Stimulated activated CD4-positive, alpha-beta T cell treated with anti-CD3 and anti-CD28 coated beads, Interleukin-12 subunit alpha, Interleukin-12 subunit beta, amount 100 ng/mL, for 4 hours (primary cell): Measurements from ENCODE around the gene CBR3.
"Not testable (repeated sequence)": the region's sequence is repeated elsewhere in the genome, so short reads cannot be mapped to it uniquely, and the experiment has no call there.

Experiments
- DNase-seq: peaks from one replicate; pipeline ENCODE4 v3.0.0-alpha.2; 2020

CBR3 gene

DNA sequence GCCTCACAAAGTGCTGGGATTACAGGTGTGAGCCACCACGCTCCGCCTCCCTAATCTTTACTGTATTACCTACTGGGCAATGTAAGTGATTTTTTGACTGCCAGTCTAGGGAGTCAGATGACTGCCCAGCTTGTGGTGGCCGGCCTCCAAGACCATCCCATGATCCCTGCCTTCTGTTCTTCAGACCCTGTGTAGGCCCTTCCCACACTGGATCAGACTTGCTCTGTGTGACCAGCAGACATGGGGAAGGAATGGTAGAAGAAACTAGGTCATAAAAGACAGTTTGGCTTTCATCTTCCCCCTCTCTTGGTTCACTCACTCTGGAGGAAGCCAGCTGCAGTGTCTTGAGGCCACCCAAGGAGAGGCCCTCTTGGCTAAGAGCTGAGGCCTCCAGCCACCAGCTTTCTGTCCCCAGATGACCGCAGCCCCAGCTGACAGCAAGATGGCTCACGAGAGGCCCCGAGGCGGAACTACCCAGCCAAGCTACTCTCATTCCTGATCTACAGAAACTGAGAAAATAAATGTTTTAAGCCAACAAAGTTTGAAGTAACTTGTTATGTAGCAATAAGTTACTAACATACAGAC lies 14.5 kb upstream of the CBR3 start:
- no peak for DNase-seq

DNA sequence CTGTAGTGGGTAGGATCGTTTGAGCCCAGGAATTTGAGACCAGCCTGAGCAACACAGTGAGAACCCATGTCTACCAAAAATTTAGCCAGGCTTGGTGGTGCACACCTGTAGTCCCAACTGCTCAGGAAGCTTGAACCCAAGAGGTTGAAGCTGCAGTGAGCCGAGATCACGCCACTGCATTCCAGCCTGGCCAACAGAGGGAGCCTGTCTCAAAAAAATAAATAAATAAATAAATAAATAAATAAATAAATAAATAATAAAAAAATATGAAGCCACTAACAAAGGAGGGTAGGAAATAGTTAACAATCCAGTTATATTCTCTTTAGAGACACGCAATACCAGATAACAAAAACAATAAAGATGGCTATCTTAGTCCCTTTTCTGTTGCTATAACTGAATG lies 11.9 kb upstream of the CBR3 start:
- DNase-seq, result no peak

GRCh38 chr21:36124395-36124794 lies 10.5 kb upstream of the CBR3 start:
- no peak for DNase-seq

DNA sequence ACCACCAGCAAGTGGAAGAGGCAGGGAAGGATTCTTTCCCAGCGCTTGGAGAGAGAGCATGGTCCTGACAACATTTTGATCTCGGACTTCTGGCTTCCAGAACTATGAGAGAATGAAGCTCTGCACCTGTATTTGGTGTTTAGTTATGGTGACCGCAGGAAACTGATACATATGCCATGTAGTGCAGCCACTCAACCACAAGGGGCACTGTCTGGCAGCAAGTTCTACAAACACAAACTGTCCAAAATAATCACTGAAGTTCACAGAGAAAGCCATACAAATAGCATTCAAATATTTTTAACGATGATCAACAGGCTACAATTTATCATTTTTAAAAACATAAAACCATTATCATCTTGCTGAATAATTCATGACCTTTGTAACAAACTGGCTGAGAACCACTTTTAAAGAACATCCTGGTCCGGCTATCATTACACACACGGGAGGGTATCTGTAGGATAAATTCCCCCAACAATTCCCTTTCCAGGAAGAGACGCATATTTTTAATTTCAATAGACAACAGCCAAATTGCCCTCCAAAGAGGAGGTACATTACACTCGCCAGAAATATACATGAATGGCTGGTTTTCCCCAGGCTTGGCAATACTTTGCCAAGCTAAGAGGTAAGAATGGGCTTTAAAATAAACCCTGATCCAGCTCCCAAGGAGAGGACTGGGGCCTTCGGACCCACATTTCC lies 9.2 kb upstream of the CBR3 start:
- DNase-seq, result peak; percentile 45

DNA sequence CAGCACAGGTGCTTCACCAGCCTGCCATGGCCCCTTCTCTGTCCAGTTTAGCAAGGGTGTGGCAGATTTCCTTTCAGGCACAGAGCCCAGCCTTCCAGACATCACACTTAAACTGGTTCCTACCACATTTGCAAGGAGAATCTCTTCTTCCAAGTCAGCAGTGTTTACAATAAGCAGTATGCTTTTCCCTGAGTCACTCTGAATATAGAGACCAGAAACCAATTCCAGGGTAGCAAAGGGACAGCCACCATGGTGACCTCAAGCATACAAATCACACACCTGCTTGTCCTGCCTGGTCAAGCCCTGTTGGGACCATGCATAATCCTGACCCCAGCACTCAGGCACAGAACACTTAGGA lies 8.7 kb upstream of the CBR3 start:
- no peak for DNase-seq

GRCh38 chr21:36126621-36127110 lies 8.2 kb upstream of the CBR3 start:
- no peak for DNase-seq

- DNase-seq, result no peak
Observed at GRCh38 chr21:36127250-36127904, 7.5 kb upstream of the CBR3 start.

DNA sequence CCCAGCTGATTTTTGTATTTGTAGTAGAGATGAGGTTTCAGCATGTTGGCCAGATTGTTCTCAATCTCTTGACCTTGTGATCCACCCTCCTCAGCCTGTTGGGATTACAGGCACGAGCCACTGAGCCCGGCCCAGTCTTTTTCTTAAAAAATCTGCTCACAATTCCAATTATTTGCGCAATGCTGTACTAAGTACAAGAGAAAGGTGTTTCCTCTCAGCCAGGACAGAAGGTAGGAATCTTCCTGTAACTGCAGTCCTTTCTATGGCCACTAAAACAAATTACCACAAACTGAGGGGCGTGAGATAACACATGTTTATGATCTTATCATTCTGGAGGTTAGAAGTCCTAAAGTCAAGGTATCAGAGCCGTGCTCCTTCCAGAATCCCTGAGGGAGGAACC lies 6.9 kb upstream of the CBR3 start:
- no peak for DNase-seq

GRCh38 chr21:36129219-36129618 lies 5.7 kb upstream of the CBR3 start:
- DNase-seq, result no peak

DNA sequence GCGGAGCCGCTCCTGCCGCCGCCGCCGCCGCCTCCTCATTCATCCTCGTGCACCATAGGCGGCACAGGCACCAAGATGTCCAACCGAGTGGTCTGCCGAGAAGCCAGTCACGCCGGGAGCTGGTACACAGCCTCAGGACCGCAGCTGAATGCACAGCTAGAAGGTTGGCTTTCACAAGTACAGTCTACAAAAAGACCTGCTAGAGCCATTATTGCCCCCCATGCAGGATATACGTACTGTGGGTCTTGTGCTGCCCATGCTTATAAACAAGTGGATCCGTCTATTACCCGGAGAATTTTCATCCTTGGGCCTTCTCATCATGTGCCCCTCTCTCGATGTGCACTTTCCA lies 4.5 kb upstream of the CBR3 start:
- DNase-seq, result not testable (repeated sequence)

- not testable (repeated sequence) for DNase-seq
Observed at GRCh38 chr21:36130839-36131238, 4.0 kb upstream of the CBR3 start.

- DNase-seq, result no peak
Observed at GRCh38 chr21:36132696-36133095, 2.2 kb upstream of the CBR3 start.

DNA sequence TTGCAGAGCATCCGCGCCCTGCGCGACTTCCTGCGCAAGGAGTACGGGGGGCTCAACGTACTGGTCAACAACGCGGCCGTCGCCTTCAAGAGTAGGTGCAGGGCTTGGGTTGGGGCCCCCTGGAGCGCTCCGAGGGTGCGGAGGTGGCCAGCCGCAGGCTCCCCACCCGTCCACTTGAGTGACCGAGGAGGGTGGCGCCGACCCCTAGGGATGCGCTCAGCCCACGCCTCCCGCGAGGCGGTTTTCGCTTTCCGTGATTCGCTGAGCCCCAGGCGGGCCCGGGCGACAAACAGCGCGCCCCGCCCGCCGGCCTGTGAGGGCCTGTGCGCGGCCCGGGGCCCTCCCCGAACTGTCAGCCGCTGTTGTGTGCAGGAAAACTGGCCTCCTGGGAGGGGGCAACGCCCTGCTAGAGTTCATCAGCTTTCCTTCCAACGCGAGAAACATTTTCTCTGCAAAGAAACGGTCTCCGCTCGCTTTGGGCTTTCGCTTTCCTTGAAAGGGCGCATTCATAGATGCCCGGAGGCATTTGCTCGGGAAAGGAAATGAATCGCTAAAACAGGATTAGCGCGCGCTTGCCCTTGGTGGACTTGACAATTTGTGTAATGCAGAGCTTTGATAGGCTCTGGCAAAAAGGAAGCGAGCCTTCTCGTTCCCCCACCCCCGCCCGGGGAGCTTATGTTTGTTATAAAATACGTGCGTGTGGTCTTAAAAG lies 668 bp downstream of the CBR3 start:
- DNase-seq, result peak; percentile 43

DNA sequence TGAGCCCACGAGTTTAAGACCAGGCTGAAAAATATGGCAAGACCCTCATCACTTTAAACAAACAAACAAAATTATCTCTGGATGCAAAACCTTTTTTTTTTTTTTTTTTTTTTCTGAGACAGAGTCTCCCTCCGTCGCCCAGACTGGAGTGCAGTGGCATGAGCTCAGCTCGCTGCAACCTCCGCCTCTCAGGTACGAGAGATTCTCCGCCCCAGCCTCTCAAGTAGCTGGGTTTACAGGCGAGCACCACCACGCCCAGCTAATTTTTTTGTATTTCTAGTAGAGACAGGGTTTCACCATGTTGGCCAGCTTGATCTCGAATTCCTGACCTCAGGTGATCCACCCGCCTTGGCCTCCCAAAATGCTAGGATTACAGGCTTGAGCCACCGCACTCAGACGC lies 4.9 kb downstream of the CBR3 start:
- not testable (repeated sequence) for DNase-seq

DNA sequence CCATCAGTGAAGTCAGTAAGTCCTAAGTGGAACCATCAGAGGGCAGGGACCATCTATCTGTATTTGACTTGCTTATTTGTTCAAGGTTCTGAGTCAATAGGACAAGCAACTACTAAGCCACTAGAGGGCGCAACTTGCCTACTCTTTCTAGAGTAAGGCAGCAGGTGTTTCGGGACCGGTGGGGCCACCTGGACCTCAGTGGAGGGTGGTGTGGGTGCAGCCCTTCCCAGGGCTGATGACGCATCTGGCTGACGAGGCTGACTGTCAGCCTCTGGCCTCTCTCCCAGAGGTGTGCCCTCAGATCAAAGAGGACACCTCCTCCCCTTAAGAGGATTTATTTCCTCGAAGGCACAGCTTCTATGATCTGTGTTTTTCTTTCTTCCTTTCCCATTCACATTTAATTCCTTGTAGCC lies 6.6 kb downstream of the CBR3 start:
- DNase-seq, result peak; percentile 69

DNA sequence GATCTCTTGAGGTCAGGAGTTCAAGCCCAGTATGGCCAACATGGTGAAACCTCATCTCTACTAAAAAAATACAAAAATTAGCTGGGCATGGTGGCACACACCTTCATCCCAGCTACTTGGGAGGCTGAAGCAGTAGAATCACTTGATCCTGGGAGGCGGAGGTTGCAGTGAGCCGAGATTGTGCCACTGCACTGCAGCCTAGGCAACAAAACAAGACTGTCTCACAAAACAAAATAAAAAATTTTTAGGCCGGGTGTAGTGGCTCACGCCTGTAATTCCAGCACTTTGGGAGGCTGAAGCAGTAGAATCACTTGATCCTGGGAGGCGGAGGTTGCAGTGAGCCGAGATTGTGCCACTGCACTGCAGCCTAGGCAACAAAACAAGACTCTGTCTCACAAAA lies 9.4 kb downstream of the CBR3 start:
- not testable (repeated sequence) for DNase-seq

DNA sequence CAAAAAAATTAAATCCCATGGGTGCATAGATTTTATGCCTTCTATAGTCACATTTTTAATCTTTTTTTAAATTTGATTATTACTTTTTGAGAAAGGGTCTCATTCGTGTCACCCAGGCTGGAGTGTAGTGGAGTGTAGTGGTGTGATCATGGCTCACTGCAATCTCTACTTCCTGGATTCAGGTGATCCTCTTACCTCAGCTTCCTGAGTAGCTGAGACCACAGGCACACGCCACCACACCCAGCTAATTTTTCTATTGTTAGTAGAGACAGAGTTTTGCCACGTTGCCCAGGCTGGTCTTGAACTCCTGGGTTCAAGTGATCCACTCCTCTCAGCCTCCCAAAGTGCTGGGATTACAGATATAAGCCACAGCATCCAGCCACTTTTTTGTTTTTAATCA lies 10.4 kb downstream of the CBR3 start:
- no peak for DNase-seq

- DNase-seq, result no peak
Observed at GRCh38 chr21:36147911-36148310, 13.0 kb downstream of the CBR3 start.

DNA sequence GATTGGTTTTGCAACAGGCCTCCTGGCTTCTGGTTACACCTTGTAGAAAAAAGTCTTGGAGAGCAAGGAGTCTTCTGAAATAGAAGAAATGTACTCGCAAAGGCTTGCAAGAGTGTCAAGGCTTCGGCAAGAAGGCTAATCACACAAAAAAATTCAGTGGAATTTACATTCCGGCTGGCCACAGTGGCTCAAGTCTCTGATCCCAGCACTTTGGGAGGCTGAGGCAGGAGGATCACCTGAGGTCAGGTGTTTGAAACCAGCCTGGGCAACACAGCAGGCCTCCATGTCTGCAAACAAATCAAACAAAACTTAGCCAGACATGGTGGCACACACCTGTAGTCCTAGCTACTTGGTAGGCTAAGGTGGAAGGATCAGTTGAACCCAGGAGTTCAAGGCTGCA lies 14.0 kb downstream of the CBR3 start:
- DNase-seq, result no peak

DNA sequence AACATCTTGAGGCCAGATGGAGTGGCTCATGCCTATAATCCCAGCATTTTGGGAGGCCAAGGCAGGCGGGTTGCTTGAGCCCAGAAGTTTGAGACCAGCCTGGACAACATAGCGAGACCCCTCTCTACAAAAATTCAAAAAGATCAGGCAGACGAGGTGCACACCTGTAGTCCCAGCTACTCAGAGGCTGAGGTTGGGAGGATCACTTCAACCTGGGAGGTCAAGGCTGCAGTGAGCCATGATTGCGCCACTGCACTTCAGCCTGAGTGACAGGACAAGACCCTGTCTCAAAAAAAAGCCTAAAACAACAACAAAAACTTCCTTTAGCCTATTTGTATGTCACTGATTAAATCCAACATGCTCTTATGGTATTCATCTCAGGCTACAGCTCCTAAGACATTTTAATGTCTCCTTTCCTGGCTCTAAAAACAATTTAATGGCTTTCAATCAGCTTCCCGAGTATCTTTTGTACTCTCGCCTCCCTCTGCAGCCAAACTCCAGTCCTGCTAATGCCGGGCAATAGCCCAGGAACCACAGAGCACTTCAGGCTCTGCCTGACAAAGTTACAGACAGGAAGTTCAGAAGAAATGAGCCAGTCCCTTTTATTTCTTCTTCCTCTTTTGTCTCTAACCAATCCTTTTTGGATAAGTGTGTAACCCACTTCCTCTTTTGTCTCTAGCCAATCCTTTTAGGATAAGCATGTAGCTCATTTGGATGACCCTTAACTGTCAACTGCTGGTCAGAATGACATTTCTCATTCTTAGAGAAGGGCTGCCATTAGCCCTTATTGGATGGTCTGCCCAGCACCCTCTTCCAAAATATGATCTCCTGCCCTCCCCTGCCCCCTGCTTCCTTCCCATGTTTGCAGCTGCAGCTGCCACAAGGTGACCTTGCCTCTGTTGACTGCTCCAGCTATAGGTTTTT lies 15.2 kb downstream of the CBR3 start:
- no peak for DNase-seq

DNA sequence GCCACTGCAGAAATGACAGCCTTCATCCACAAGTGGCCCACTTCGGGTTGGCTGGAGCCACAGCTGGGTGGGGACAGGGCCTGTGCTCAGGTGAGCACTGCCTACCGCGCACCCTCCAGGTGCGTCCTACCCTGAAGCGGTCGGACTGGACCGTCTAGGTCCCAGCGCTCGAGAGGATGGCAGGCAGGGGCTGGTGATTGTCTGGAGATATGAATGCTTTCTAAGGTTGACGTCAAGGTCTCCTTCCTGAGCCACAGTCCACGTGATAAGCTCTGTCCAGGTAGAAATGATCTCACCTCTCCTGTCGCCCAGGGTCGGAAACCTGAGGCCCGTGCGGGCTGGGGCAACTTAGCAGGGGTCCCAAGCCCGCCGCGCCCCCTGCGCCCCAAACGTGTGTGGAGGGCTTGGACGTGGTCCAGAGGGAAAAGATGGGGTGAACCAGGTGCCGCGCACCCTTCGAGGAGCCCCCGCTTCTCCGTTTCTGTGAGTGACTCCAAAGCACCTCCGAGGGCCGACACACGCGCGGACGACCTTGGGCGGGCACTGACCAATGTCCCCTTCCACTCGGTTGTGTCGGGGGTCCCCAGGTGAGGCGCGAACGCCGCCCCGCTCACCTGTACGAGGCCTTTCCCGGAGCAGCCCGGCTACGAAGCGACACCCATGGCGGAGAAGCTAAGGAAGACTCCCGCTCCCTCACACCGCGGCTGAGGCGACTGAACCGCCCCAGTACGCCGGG lies 20.9 kb downstream of the CBR3 start:
- no peak for DNase-seq

DNA sequence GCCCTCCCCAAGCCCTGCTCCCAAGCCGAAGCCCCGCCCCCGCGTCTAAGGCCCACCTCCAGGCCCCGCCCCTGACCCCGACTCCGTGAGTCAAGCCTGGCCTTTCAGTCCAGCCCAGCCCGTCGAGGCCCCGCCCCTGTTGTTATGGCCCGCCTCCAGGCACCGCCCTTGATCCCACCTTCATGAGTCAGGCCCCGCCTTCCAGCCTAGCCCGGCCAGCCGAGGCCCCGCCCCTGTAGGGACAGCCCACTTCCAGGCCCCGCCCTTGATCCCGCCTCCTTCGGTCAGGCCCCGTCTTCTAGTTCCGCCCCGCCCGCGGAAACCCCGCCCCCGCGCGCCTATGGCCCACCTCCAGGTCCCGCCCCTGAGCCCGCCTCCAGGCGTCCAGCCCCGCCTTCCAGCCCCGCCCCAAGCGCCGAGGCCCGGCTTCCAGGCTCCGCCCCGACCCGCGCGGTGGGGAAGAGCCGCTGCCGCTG lies 21.5 kb downstream of the CBR3 start:
- DNase-seq, result peak; percentile 100
